K562 (cell line): ENCODE measurements around the gene VSTM1. TPM values are rescaled to one million over a fixed set of nuclear protein-coding genes. Genes with fewer than 3 reads are reported as not detected.

Source experiments
- DPF2 ChIP-seq: fragments of 450-650 bp; IDR thresholded peaks from 2 replicates; pipeline ENCODE4 v1.6.1; 2016
- E4F1 ChIP-seq: fragments of 250-450 bp; sonication (Bioruptor Pico); IDR thresholded peaks from 2 replicates; pipeline ENCODE4 v1.5.0; 2021; ENCODE audit warnings: mild to moderate bottlenecking, borderline replicate concordance
- ELK3 ChIP-seq: fragments of 450-650 bp; formaldehyde crosslinking; IDR thresholded peaks from 2 replicates; pipeline ENCODE4 v1.4.0; 2020; ENCODE audit warnings: mild to moderate bottlenecking
- KHSRP ChIP-seq: fragments of 450-650 bp; IDR thresholded peaks from 2 replicates; pipeline ENCODE4 v1.6.1; 2017
- LCOR ChIP-seq: sonication (generic); formaldehyde crosslinking; IDR thresholded peaks from 2 replicates; pipeline ENCODE4 v1.8.0; 2022; ENCODE audit warnings: mild to moderate bottlenecking, missing genetic modification reagents
- MTA1 ChIP-seq: fragments of 450-650 bp; IDR thresholded peaks from 2 replicates; pipeline ENCODE4 v1.6.1; 2017; ENCODE audit warnings: borderline replicate concordance
- MXD1 ChIP-seq: fragments of 250-450 bp; sonication (Bioruptor Pico); IDR thresholded peaks from 2 replicates; pipeline ENCODE4 v1.8.0; 2021; ENCODE audit warnings: borderline replicate concordance, mild to moderate bottlenecking, moderate library complexity; ENCODE audit not compliant: poor library complexity, severe bottlenecking
- PML ChIP-seq: IDR thresholded peaks from 2 replicates; pipeline ENCODE4 v1.6.1; 2012; ENCODE audit warnings: low read length, inconsistent platforms
- RAD21 ChIP-seq, 2 experiments: fragments of 250-450 bp in 1 of 2; fragments of 450-650 bp in 1 of 2; sonication (Bioruptor Pico) in 1 of 2; formaldehyde crosslinking in 1 of 2; IDR thresholded peaks in 1 of 2; conservative IDR thresholded peaks in 1 of 2; 2 replicates each; pipeline versions ENCODE4 v1.4.0 to v1.8.0; 2020 to 2022; ENCODE audit warnings: mild to moderate bottlenecking in 2 of 2, moderate library complexity in 1 of 2
- RBM15 ChIP-seq: fragments of 200-400 bp; formaldehyde crosslinking; IDR thresholded peaks from 2 replicates; pipeline ENCODE4 v1.6.1; 2018; ENCODE audit warnings: mild to moderate bottlenecking, low read length, moderate library complexity; ENCODE audit not compliant: insufficient read depth
- RBM17 ChIP-seq: fragments of 200-400 bp; formaldehyde crosslinking; IDR thresholded peaks from 2 replicates; pipeline ENCODE4 v1.6.1; 2017; ENCODE audit warnings: low read depth, mild to moderate bottlenecking, low read length, borderline replicate concordance
- SMARCA4 ChIP-seq: fragments of 450-650 bp; IDR thresholded peaks from 2 replicates; pipeline ENCODE4 v1.6.1; 2016
- SRSF7 ChIP-seq: fragments of 200-400 bp; formaldehyde crosslinking; optimal IDR thresholded peaks from 2 replicates; pipeline ENCODE3; 2017; ENCODE audit warnings: mild to moderate bottlenecking, low read depth, low read length
- ZEB2 ChIP-seq: fragments of 450-650 bp; IDR thresholded peaks from 2 replicates; pipeline ENCODE4 v1.6.1; 2016
- ZNF143 ChIP-seq: sonication (generic); formaldehyde crosslinking; IDR thresholded peaks from 2 replicates; pipeline ENCODE4 v1.9.0; 2022; ENCODE audit warnings: mild to moderate bottlenecking, missing genetic modification reagents
- ZNF586 ChIP-seq: fragments of 450-650 bp; formaldehyde crosslinking; conservative IDR thresholded peaks from 2 replicates; pipeline ENCODE4 v1.4.0; 2020; ENCODE audit warnings: mild to moderate bottlenecking, moderate library complexity
- ZNF780A ChIP-seq: fragments of 250-450 bp; sonication (Bioruptor Pico); IDR thresholded peaks from 2 replicates; pipeline ENCODE4 v1.5.0; 2021; ENCODE audit warnings: mild to moderate bottlenecking
- polyA plus RNA-seq, 8 experiments: library from polyadenylated mRNA; depleted of rRNA in 4 of 8; stranded (reverse) in 5 of 8; unstranded in 3 of 8; fragments of >200 nt; fragmentation: Nextera tagmentation in 2 of 8; fragmentation: Illumina TruSeq in 1 of 8; extraction: Ambion mirVana in 2 of 8; extraction: Trizol in 1 of 8; gene quantifications; 2 replicates each; pipeline versions ENCODE4 v1.2.1 to v1.2.3, GENCODE V29; 2011 to 2014; ENCODE audit warnings: inconsistent platforms in 1 of 8, missing spikeins in 1 of 8
- total RNA-seq, 7 experiments: library from RNA; depleted of rRNA in 6 of 7; stranded (reverse); fragments of >200 nt in 6 of 7; fragmentation: Illumina TruSeq in 2 of 7; extraction: Trizol in 2 of 7; gene quantifications; 2 replicates each; pipeline versions ENCODE4 v1.2.1 to v1.2.3, GENCODE V29; 2011 to 2021; ENCODE audit warnings: low replicate concordance in 1 of 7
- TF ChIP-seq, protein P1 (sequence below): fragments of 450-650 bp; formaldehyde crosslinking; IDR thresholded peaks from 2 replicates; pipeline ENCODE4 v1.4.0; 2022; ENCODE audit warnings: missing genetic modification characterization

Gene VSTM1
- total and polyA plus RNA-seq, 9 of the 15 experiments (the other 6 are each of a cell fraction or from before 2014, with no cell fraction given): not detected

- TF ChIP-seq ZEB2 (peak; percentile 72; the same call in 1 of the 2 replicates), SRSF7 (no peak), RBM15 (no peak), E4F1 (CRISPR knock-in tag) (no peak), LCOR (no peak), PML (no peak), KHSRP (no peak), RAD21 (CRISPR knock-in tag; conservative IDR thresholded peaks at IDR 0.05 in 1 of 2, IDR thresholded peaks at IDR 0.05 in 1 of 2) (peak in 1 of 2 experiments; percentile 38; a peak in 1 of 4 replicates), MXD1 (CRISPR knock-in tag) (no peak), DPF2 (0 out of 2 replicates have a peak, but pooled peaks have one; percentile 31), MTA1 (peak; percentile 71; the same call in 1 of the 2 replicates), ZNF780A (no peak), SMARCA4 (peak; percentile 58; the same call in 1 of the 2 replicates), ZNF143 (CRISPR knock-in tag) (no peak), ZNF586 (CRISPR knock-in tag) (no peak), RBM17 (no peak), ELK3 (no peak)
- TF ChIP-seq, protein P1, sequence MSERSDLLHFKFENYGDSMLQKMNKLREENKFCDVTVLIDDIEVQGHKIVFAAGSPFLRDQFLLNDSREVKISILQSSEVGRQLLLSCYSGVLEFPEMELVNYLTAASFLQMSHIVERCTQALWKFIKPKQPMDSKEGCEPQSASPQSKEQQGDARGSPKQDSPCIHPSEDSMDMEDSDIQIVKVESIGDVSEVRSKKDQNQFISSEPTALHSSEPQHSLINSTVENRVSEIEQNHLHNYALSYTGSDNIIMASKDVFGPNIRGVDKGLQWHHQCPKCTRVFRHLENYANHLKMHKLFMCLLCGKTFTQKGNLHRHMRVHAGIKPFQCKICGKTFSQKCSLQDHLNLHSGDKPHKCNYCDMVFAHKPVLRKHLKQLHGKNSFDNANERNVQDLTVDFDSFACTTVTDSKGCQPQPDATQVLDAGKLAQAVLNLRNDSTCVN (CRISPR knock-in tag): no peak
Measured at GRCh38 chr19:54096617-54097106, 33.0 kb upstream of the VSTM1 start (continued).
